Left kidney (tissue), 2 donors: ENCODE results near the gene GDPD3. TPM values are rescaled to one million over a fixed set of nuclear protein-coding genes. Genes with fewer than 3 reads are reported as not detected.

Experiments used
- DNase-seq: peaks from one replicate; pipeline ENCODE4 v3.0.0-alpha.2; 2013
- polyA plus RNA-seq: library from polyadenylated mRNA; unstranded; fragments of 120-200 nt; gene quantifications from one replicate; pipeline ENCODE4 v1.2.1, GENCODE V29; 2013; ENCODE audit not compliant: insufficient read length

The GDPD3 gene
- polyA plus RNA-seq, 1 donor = 13.6 TPM

GRCh38 chr16:30095166-30096078, 17.9 kb downstream of the GDPD3 start:
- no peak for DNase-seq

GRCh38 chr16:30094541-30095165, 18.7 kb downstream of the GDPD3 start:
- no peak for DNase-seq

- DNase-seq = peak; percentile 71
Measured at GRCh38 chr16:30092373-30093010, 20.8 kb downstream of the GDPD3 start.

GRCh38 chr16:30091474-30092372, 21.6 kb downstream of the GDPD3 start, which contains the start of gene TBX6:
TSS of gene TBX6 (minus strand) at chr16:30091924. CDS start at chr16:30091193, 731 bp downstream.
- peak; percentile 89 for DNase-seq

- no peak for DNase-seq
Measured at GRCh38 chr16:30090610-30091331, 22.6 kb downstream of the GDPD3 start.

- DNase-seq = no peak
Measured at GRCh38 chr16:30088832-30089624, 24.3 kb downstream of the GDPD3 start.

GRCh38 chr16:30088237-30088831, 25.0 kb downstream of the GDPD3 start:
- no peak for DNase-seq

GRCh38 chr16:30087181-30087898, 26.0 kb downstream of the GDPD3 start:
- no peak for DNase-seq

GRCh38 chr16:30086291-30087140, 26.8 kb downstream of the GDPD3 start:
- DNase-seq = no peak

- no peak for DNase-seq
Measured at GRCh38 chr16:30085820-30086219, 27.5 kb downstream of the GDPD3 start.

- no peak for DNase-seq
Measured at GRCh38 chr16:30085247-30085646, 28.1 kb downstream of the GDPD3 start.

GRCh38 chr16:30084816-30085159, 28.5 kb downstream of the GDPD3 start:
- no peak for DNase-seq

- DNase-seq = no peak
Measured at GRCh38 chr16:30084096-30084815, 29.1 kb downstream of the GDPD3 start.

- DNase-seq = no peak
Measured at GRCh38 chr16:30083216-30084055, 29.9 kb downstream of the GDPD3 start.

- no peak for DNase-seq
Measured at GRCh38 chr16:30082545-30083090, 30.7 kb downstream of the GDPD3 start.

- no peak for DNase-seq
Measured at GRCh38 chr16:30079480-30079879, 33.9 kb downstream of the GDPD3 start.
